Activated naive CD4-positive, alpha-beta T cell treated with anti-CD3 and anti-CD28 coated beads, Interleukin-2, amount 50 U/mL, for 72 hours (primary cell): Measurements from ENCODE around the gene FIGLA. TPM values are rescaled to one million over a fixed set of nuclear protein-coding genes. Genes with fewer than 3 reads are reported as not detected.

Experiments
- ATAC-seq, 2 donors: fragments of 150-1000 bp; cut with Tn5 transposase; 2 replicates each; pipeline ENCODE4 v1.10.0; 2021; ENCODE audit warnings: mild to moderate bottlenecking in 2 of 2, moderate library complexity in 2 of 2
- DNase-seq, 2 donors: peaks; one replicate each; pipeline ENCODE4 v3.0.0; 2021 to 2022; ENCODE audit warnings: low spot score in 2 of 2
- H3K27ac Mint-ChIP-seq, 2 donors: one replicate each; pipeline ENCODE4 v1.8.0; 2022; ENCODE audit warnings: mild to moderate bottlenecking in 2 of 2, mixed read lengths in 2 of 2
- H3K36me3 Mint-ChIP-seq, 2 donors: one replicate each; pipeline ENCODE4 v1.8.0; 2022; ENCODE audit warnings: mixed read lengths in 2 of 2
- H3K9me3 Mint-ChIP-seq, 2 donors: one replicate each; pipeline ENCODE4 v1.8.0; 2022; ENCODE audit warnings: mixed read lengths in 2 of 2
- total RNA-seq, 2 donors: library from RNA; stranded (reverse); gene quantifications; one replicate each; pipeline ENCODE4 v1.2.3, GENCODE V29; 2022

FIGLA gene
- total RNA-seq, result not detected

GRCh38 chr2:70790136-70790828 lies at the start of gene FIGLA:
Gene FIGLA, minus strand, starts transcription at chr2:70790643. Its CDS starts 5 bp downstream, at chr2:70790638.
- peak; percentile 4 to 19 for ATAC-seq
- H3K9me3 Mint-ChIP-seq, result no peaks in the 10 kb centered on the region
- H3K27ac Mint-ChIP-seq, result peak within 1 kb of the TSS in 1 of 2 donors; percentile 70
- H3K36me3 Mint-ChIP-seq, result peaks cover 0 to 11% of the 10 kb centered on the region in 2 donors
- peak in 1 of 2 donors; percentile 20 for DNase-seq

GRCh38 chr2:70837980-70838925 lies 47.8 kb upstream of the FIGLA start:
- ATAC-seq, result no peak
- no peak for DNase-seq
- Mint-ChIP-seq H3K9me3 (peaks cover 0 to 6% of the 10 kb centered on the region in 2 donors), H3K36me3 (peaks cover 6 to 12% of the 10 kb centered on the region in 2 donors), H3K27ac (no peak overlapping the region)

GRCh38 chr2:70835643-70836042 lies 45.2 kb upstream of the FIGLA start, which contains the start of gene CD207:
Gene CD207, minus strand, starts transcription at chr2:70835816. Its CDS starts 40 bp downstream, at chr2:70835776.
- Mint-ChIP-seq H3K27ac (peak within 1 kb of the TSS in 1 of 2 donors; percentile 53), H3K36me3 (no peaks in the 10 kb centered on the region)
- ATAC-seq, result no peak

GRCh38 chr2:70834881-70835280 lies 44.4 kb upstream of the FIGLA start:
- Mint-ChIP-seq H3K27ac (peak overlapping the region in 1 of 2 donors; percentile 53), H3K9me3 (no peaks in the 10 kb centered on the region), H3K36me3 (peaks cover 0 to 4% of the 10 kb centered on the region in 2 donors)
- no peak for ATAC-seq
- no peak for DNase-seq

More at GRCh38 chr2:70835643-70836042, 45.2 kb upstream of the FIGLA start, which contains the start of gene CD207:
- no peaks in the 10 kb centered on the region for H3K9me3 Mint-ChIP-seq
- DNase-seq, result no peak

GRCh38 chr2:70834106-70834505 lies 43.7 kb upstream of the FIGLA start:
- peaks cover 0 to 7% of the 10 kb centered on the region in 2 donors for H3K36me3 Mint-ChIP-seq
- H3K9me3 Mint-ChIP-seq, result peaks cover 0 to under 1% of the 10 kb centered on the region in 2 donors
- no peak for ATAC-seq
- DNase-seq, result no peak
- no peak overlapping the region for H3K27ac Mint-ChIP-seq

- DNase-seq, result no peak
- Mint-ChIP-seq H3K9me3 (peaks cover 0 to 5% of the 10 kb centered on the region in 2 donors), H3K27ac (no peak overlapping the region), H3K36me3 (peaks cover 0 to 11% of the 10 kb centered on the region in 2 donors)
- no peak for ATAC-seq
These were observed 42.8 kb upstream of the FIGLA start for GRCh38 chr2:70833246-70833645.

GRCh38 chr2:70832386-70832785 lies 41.9 kb upstream of the FIGLA start:
- DNase-seq (no peak), ATAC-seq (no peak)
- H3K27ac Mint-ChIP-seq, result no peak overlapping the region
- H3K9me3 Mint-ChIP-seq, result peaks cover 0 to 5% of the 10 kb centered on the region in 2 donors
- H3K36me3 Mint-ChIP-seq, result peaks cover 0 to 11% of the 10 kb centered on the region in 2 donors

GRCh38 chr2:70831861-70832260 lies 41.4 kb upstream of the FIGLA start:
- ATAC-seq (no peak), DNase-seq (no peak)
- Mint-ChIP-seq H3K36me3 (peaks cover 0 to 11% of the 10 kb centered on the region in 2 donors), H3K9me3 (peaks cover 0 to 5% of the 10 kb centered on the region in 2 donors), H3K27ac (no peak overlapping the region)

- ATAC-seq (no peak), DNase-seq (no peak)
- peak overlapping the region; percentile 10 to 48 for H3K27ac Mint-ChIP-seq
- peaks cover 0 to 5% of the 10 kb centered on the region in 2 donors for H3K9me3 Mint-ChIP-seq
- H3K36me3 Mint-ChIP-seq, result peaks cover 0 to 11% of the 10 kb centered on the region in 2 donors
These were observed 39.9 kb upstream of the FIGLA start for GRCh38 chr2:70830366-70830765.

- DNase-seq (no peak), ATAC-seq (no peak)
- peaks cover 0 to 11% of the 10 kb centered on the region in 2 donors for H3K36me3 Mint-ChIP-seq
- peak overlapping the region; percentile 10 to 85 for H3K27ac Mint-ChIP-seq
- peaks cover 0 to 5% of the 10 kb centered on the region in 2 donors for H3K9me3 Mint-ChIP-seq
These were observed 39.5 kb upstream of the FIGLA start for GRCh38 chr2:70829916-70830315.

- DNase-seq (no peak), ATAC-seq (no peak)
- Mint-ChIP-seq H3K9me3 (peaks cover 0 to 5% of the 10 kb centered on the region in 2 donors), H3K27ac (peak overlapping the region; percentile 10 to 85), H3K36me3 (peaks cover 0 to 11% of the 10 kb centered on the region in 2 donors)
These were observed 38.7 kb upstream of the FIGLA start for GRCh38 chr2:70828914-70829824.

GRCh38 chr2:70828115-70828514 lies 37.7 kb upstream of the FIGLA start:
- ATAC-seq (no peak), DNase-seq (no peak)
- Mint-ChIP-seq H3K27ac (peak overlapping the region in 1 of 2 donors; percentile 62), H3K9me3 (peaks cover 0 to 5% of the 10 kb centered on the region in 2 donors), H3K36me3 (peaks cover 0 to 12% of the 10 kb centered on the region in 2 donors)

GRCh38 chr2:70827388-70827787 lies 36.9 kb upstream of the FIGLA start:
- ATAC-seq (no peak), DNase-seq (no peak)
- Mint-ChIP-seq H3K9me3 (peaks cover 0 to 9% of the 10 kb centered on the region in 2 donors), H3K27ac (peak overlapping the region; percentile 73 to 97), H3K36me3 (peaks cover 0 to 19% of the 10 kb centered on the region in 2 donors)

- Mint-ChIP-seq H3K27ac (peak overlapping the region; percentile 73 to 97), H3K9me3 (peaks cover 0 to 9% of the 10 kb centered on the region in 2 donors), H3K36me3 (peaks cover 0 to 20% of the 10 kb centered on the region in 2 donors)
- DNase-seq (no peak), ATAC-seq (peak; percentile 74 to 88)
These were observed 36.4 kb upstream of the FIGLA start for GRCh38 chr2:70826696-70827350.

GRCh38 chr2:70823249-70823648 lies 32.8 kb upstream of the FIGLA start:
- Mint-ChIP-seq H3K9me3 (peaks cover 0 to 5% of the 10 kb centered on the region in 2 donors), H3K36me3 (peaks cover 0 to 9% of the 10 kb centered on the region in 2 donors), H3K27ac (no peak overlapping the region)
- ATAC-seq (no peak), DNase-seq (no peak)
